HepG2 (cell line): ENCODE data around the gene CAPN12. TPM values are rescaled to one million over a fixed set of nuclear protein-coding genes. Genes with fewer than 3 reads are reported as not detected.

ENCODE experiments used
- HNF1A ChIP-seq, 2 experiments: sonication (generic) in 1 of 2; formaldehyde crosslinking in 1 of 2; IDR thresholded peaks; 2 replicates each; pipeline versions ENCODE4 v1.4.0 to v1.6.1; 2016 to 2020; ENCODE audit warnings: borderline replicate concordance in 1 of 2, low read depth in 1 of 2, mild to moderate bottlenecking in 1 of 2, missing genetic modification reagents in 1 of 2
- NCOA2 ChIP-seq: sonication (generic); formaldehyde crosslinking; IDR thresholded peaks from 2 replicates; pipeline ENCODE4 v1.8.0; 2022; ENCODE audit warnings: inconsistent platforms
- PAX8 ChIP-seq: sonication (generic); formaldehyde crosslinking; IDR thresholded peaks from 2 replicates; pipeline ENCODE4 v1.8.0; 2022; ENCODE audit warnings: mild to moderate bottlenecking, missing genetic modification reagents, borderline replicate concordance
- PRMT3 ChIP-seq: sonication (generic); formaldehyde crosslinking; IDR thresholded peaks from 2 replicates; pipeline ENCODE4 v1.8.1; 2022; ENCODE audit warnings: low read depth, mild to moderate bottlenecking, moderate library complexity, missing genetic modification reagents, borderline replicate concordance
- SP4 ChIP-seq: sonication (generic); formaldehyde crosslinking; IDR thresholded peaks from 2 replicates; pipeline ENCODE4 v1.8.1; 2023; ENCODE audit warnings: mild to moderate bottlenecking, missing genetic modification reagents
- TCF7L2 ChIP-seq: IDR thresholded peaks from 2 replicates; pipeline ENCODE4 v1.6.1; 2011; ENCODE audit warnings: mild to moderate bottlenecking, low read depth, low read length, moderate library complexity
- ZNF691 ChIP-seq: sonication (generic); formaldehyde crosslinking; IDR thresholded peaks from 2 replicates; pipeline ENCODE4 v1.4.0; 2020; ENCODE audit warnings: missing genetic modification reagents, low read depth, mild to moderate bottlenecking, borderline replicate concordance
- polyA plus RNA-seq, 8 experiments: library from polyadenylated mRNA; depleted of rRNA in 3 of 8; stranded (reverse) in 7 of 8; unstranded in 1 of 8; fragments of >200 nt; fragmentation: Illumina TruSeq in 4 of 8; extraction: Trizol in 4 of 8; gene quantifications; 2 replicates each; pipeline versions ENCODE4 v1.2.1 to v1.2.3, GENCODE V29; 2011 to 2016; ENCODE audit warnings: low read depth in 4 of 8, missing spikeins in 1 of 8, mixed read lengths in 1 of 8; ENCODE audit not compliant: insufficient read depth in 1 of 8
- total RNA-seq, 5 experiments: library from RNA; depleted of rRNA; stranded (reverse); fragments of >200 nt; fragmentation: Illumina TruSeq; extraction: Trizol; gene quantifications; 2 replicates each; pipeline ENCODE4 v1.2.3, GENCODE V29; 2016; ENCODE audit warnings: low read depth in 1 of 5
- TF ChIP-seq, protein P1 (sequence below): sonication (generic); formaldehyde crosslinking; IDR thresholded peaks from 2 replicates; pipeline ENCODE4 v1.4.0; 2020; ENCODE audit warnings: missing genetic modification reagents, borderline replicate concordance
- TF ChIP-seq, protein P2 (sequence below): sonication (generic); formaldehyde crosslinking; IDR thresholded peaks from 2 replicates; pipeline ENCODE4 v1.9.0; 2021; ENCODE audit warnings: missing genetic modification reagents, mild to moderate bottlenecking, borderline replicate concordance
- TF ChIP-seq, protein P3 (sequence below): sonication (generic); formaldehyde crosslinking; IDR thresholded peaks from 2 replicates; pipeline ENCODE4 v1.9.0; 2021; ENCODE audit warnings: missing genetic modification reagents, mild to moderate bottlenecking, borderline replicate concordance

CAPN12 gene
- total and polyA plus RNA-seq, 2 of the 13 experiments (the other 11 are each of a cell fraction or from before 2014, with no cell fraction given): 1.6 to 13.6 TPM

- TF ChIP-seq, protein P1, sequence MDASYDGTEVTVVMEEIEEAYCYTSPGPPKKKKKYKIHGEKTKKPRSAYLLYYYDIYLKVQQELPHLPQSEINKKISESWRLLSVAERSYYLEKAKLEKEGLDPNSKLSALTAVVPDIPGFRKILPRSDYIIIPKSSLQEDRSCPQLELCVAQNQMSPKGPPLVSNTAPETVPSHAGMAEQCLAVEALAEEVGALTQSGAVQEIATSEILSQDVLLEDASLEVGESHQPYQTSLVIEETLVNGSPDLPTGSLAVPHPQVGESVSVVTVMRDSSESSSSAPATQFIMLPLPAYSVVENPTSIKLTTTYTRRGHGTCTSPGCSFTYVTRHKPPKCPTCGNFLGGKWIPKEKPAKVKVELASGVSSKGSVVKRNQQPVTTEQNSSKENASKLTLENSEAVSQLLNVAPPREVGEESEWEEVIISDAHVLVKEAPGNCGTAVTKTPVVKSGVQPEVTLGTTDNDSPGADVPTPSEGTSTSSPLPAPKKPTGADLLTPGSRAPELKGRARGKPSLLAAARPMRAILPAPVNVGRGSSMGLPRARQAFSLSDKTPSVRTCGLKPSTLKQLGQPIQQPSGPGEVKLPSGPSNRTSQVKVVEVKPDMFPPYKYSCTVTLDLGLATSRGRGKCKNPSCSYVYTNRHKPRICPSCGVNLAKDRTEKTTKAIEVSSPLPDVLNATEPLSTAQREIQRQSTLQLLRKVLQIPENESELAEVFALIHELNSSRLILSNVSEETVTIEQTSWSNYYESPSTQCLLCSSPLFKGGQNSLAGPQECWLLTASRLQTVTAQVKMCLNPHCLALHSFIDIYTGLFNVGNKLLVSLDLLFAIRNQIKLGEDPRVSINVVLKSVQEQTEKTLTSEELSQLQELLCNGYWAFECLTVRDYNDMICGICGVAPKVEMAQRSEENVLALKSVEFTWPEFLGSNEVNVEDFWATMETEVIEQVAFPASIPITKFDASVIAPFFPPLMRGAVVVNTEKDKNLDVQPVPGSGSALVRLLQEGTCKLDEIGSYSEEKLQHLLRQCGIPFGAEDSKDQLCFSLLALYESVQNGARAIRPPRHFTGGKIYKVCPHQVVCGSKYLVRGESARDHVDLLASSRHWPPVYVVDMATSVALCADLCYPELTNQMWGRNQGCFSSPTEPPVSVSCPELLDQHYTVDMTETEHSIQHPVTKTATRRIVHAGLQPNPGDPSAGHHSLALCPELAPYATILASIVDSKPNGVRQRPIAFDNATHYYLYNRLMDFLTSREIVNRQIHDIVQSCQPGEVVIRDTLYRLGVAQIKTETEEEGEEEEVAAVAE: no peak
- TF ChIP-seq SP4 (no peak), NCOA2 (CRISPR knock-in tag) (peak; percentile 71), HNF1A (IDR thresholded peaks at IDR 0.05; ENCODE audit: low read depth) (no peak), HNF1A (CRISPR knock-in tag; IDR thresholded peaks at IDR 0.05; ENCODE audit: borderline replicate concordance) (peak; percentile 21; the same call in 1 of the 2 replicates), ZNF691 (no peak), PAX8 (CRISPR knock-in tag) (0 out of 2 replicates have a peak, but pooled peaks have one; percentile 32), PRMT3 (CRISPR knock-in tag) (no peak), TCF7L2 (no peak)
- TF ChIP-seq, protein P2, sequence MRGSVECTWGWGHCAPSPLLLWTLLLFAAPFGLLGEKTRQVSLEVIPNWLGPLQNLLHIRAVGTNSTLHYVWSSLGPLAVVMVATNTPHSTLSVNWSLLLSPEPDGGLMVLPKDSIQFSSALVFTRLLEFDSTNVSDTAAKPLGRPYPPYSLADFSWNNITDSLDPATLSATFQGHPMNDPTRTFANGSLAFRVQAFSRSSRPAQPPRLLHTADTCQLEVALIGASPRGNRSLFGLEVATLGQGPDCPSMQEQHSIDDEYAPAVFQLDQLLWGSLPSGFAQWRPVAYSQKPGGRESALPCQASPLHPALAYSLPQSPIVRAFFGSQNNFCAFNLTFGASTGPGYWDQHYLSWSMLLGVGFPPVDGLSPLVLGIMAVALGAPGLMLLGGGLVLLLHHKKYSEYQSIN (CRISPR knock-in tag): no peak
- TF ChIP-seq, protein P3, sequence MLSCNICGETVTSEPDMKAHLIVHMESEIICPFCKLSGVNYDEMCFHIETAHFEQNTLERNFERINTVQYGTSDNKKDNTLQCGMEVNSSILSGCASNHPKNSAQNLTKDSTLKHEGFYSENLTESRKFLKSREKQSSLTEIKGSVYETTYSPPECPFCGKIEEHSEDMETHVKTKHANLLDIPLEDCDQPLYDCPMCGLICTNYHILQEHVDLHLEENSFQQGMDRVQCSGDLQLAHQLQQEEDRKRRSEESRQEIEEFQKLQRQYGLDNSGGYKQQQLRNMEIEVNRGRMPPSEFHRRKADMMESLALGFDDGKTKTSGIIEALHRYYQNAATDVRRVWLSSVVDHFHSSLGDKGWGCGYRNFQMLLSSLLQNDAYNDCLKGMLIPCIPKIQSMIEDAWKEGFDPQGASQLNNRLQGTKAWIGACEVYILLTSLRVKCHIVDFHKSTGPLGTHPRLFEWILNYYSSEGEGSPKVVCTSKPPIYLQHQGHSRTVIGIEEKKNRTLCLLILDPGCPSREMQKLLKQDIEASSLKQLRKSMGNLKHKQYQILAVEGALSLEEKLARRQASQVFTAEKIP (CRISPR knock-in tag): no peak
These were observed 58.4 kb downstream of the CAPN12 start (continued) for GRCh38 chr19:38685666-38686529.
